Common myeloid progenitor, CD34-positive (primary cell): ENCODE data around the gene SYNE2.

ENCODE experiments used
- CTCF ChIA-PET: fragments of 350-600 bp; sonication (Branson Sonifier 250); formaldehyde crosslinking; loops from one replicate; lab custom pipeline; 2021; ENCODE audit warnings: antibody characterized with exemption; lab: Charles Lee
- POLR2A ChIA-PET: fragments of 350-600 bp; sonication (Branson Sonifier 250); formaldehyde crosslinking; loops from one replicate; lab custom pipeline; 2021; ENCODE audit warnings: antibody characterized with exemption; lab: Charles Lee
- DNase-seq, 3 donors: peaks; one replicate each; pipeline versions ENCODE4 v3.0.0 to v3.0.0-alpha.2; 2013
- H3K27ac ChIP-seq, 2 experiments: 1 replicate in 1 of 2; 2 replicates in 1 of 2; pipeline ENCODE4 v1.7.0; 2013; ENCODE audit warnings: inconsistent platforms in 2 of 2, low read length in 2 of 2, mild to moderate bottlenecking in 2 of 2, low read depth in 1 of 2, moderate library complexity in 1 of 2; ENCODE audit not compliant: severe bottlenecking in 2 of 2, insufficient read depth in 1 of 2, poor library complexity in 1 of 2
- H3K27me3 ChIP-seq, 5 experiments: replicated peaks in 2 of 5; 1 replicate in 3 of 5; 2 replicates in 2 of 5; pipeline versions ENCODE4 v1.6.1 to v1.7.0; 2013; ENCODE audit warnings: low read length in 4 of 5, mild to moderate bottlenecking in 2 of 5, moderate library complexity in 2 of 5, inconsistent platforms in 1 of 5; ENCODE audit not compliant: insufficient read depth in 5 of 5, control insufficient read depth in 4 of 5
- H3K36me3 ChIP-seq, 4 experiments: 1 replicate in 2 of 4; 2 replicates in 2 of 4; pipeline versions ENCODE4 v1.6.1 to v1.7.0; 2013; ENCODE audit warnings: low read length in 3 of 4, control low read depth in 1 of 4, mild to moderate bottlenecking in 1 of 4; ENCODE audit not compliant: control insufficient read depth in 4 of 4, insufficient read depth in 4 of 4
- H3K4me1 ChIP-seq, 4 experiments: 1 replicate in 3 of 4; 2 replicates in 1 of 4; pipeline versions ENCODE4 v1.6.1 to v1.7.1; 2013; ENCODE audit warnings: low read length in 3 of 4, mild to moderate bottlenecking in 3 of 4, control low read depth in 1 of 4, inconsistent platforms in 1 of 4, moderate library complexity in 1 of 4; ENCODE audit not compliant: control insufficient read depth in 4 of 4, insufficient read depth in 4 of 4; ENCODE audit errors: control extremely low read depth in 1 of 4
- H3K4me3 ChIP-seq, 7 experiments: 1 replicate in 4 of 7; 2 replicates in 3 of 7; pipeline versions ENCODE4 v1.5.1 to v1.7.0; 2013; ENCODE audit warnings: mild to moderate bottlenecking in 7 of 7, low read length in 6 of 7, moderate library complexity in 6 of 7, inconsistent platforms in 2 of 7, low read depth in 2 of 7, control low read depth in 1 of 7; ENCODE audit not compliant: insufficient read depth in 4 of 7, control insufficient read depth in 1 of 7; ENCODE audit errors: extremely low read depth in 1 of 7
- H3K9me3 ChIP-seq, 5 experiments: 1 replicate in 4 of 5; 2 replicates in 1 of 5; pipeline versions ENCODE4 v1.6.1 to v1.7.1; 2013; ENCODE audit warnings: low read length in 4 of 5, mild to moderate bottlenecking in 2 of 5, inconsistent platforms in 1 of 5, low read depth in 1 of 5, moderate library complexity in 1 of 5; ENCODE audit not compliant: control insufficient read depth in 4 of 5, insufficient read depth in 2 of 5; ENCODE audit errors: control extremely low read depth in 1 of 5
- WGBS: methylation state at CpG from one replicate; pipeline ENCODE4 v1.1.5; 2013; ENCODE audit not compliant: insufficient coverage; 5-methylcytosine and 5-hydroxymethylcytosine counted together

The SYNE2 gene

GRCh38 chr14:63874223-63874622 lies 21.4 kb downstream of the SYNE2 start:
- Histone ChIP-seq H3K36me3 (no peaks in the 10 kb centered on the region), H3K9me3 (no peaks in the 10 kb centered on the region), H3K4me3 (no peak overlapping the region), H3K4me1 (no peaks in the 10 kb centered on the region), H3K27me3 (peaks cover 0 to 11% (median 0%) of the 10 kb centered on the region in 5 experiments), H3K27ac (no peak overlapping the region)
- ChIA-PET CTCF (no interaction called here), POLR2A (no interaction called here)
- no peak for DNase-seq
- 93% methylated on average over 2 of the region's 3 CpGs for WGBS

GRCh38 chr14:63875311-63875710 lies 22.5 kb downstream of the SYNE2 start:
- no peak for DNase-seq
- Histone ChIP-seq H3K27ac (no peak overlapping the region), H3K4me1 (no peaks in the 10 kb centered on the region), H3K27me3 (peaks cover 0 to 13% (median 0%) of the 10 kb centered on the region in 5 experiments), H3K9me3 (no peaks in the 10 kb centered on the region), H3K4me3 (no peak overlapping the region), H3K36me3 (no peaks in the 10 kb centered on the region)
- no CpG with 5 or more reads among the region's 2 CpGs for WGBS
- ChIA-PET CTCF (no interaction called here), POLR2A (no interaction called here)

GRCh38 chr14:63877550-63877939 lies 24.7 kb downstream of the SYNE2 start:
- H3K27ac ChIP-seq, result no peak overlapping the region
- H3K4me1 ChIP-seq, result peaks cover 0 to 4% (median 1%) of the 10 kb centered on the region in 4 experiments
- ChIA-PET CTCF (no interaction called here), POLR2A (no interaction called here)
- no peak for DNase-seq
- 100% methylated on average over 2 of the region's 3 CpGs for WGBS
- H3K4me3 ChIP-seq, result no peak overlapping the region
- no peaks in the 10 kb centered on the region for H3K9me3 ChIP-seq
- peaks cover 0 to 15% (median 3%) of the 10 kb centered on the region in 5 experiments for H3K27me3 ChIP-seq
- no peaks in the 10 kb centered on the region for H3K36me3 ChIP-seq

GRCh38 chr14:63878052-63878451 lies 25.2 kb downstream of the SYNE2 start:
- WGBS, result no CpG with 5 or more reads among the region's 3 CpGs
- CTCF ChIA-PET, result no interaction called here
- peaks cover 0 to 18% (median 3%) of the 10 kb centered on the region in 5 experiments for H3K27me3 ChIP-seq

GRCh38 chr14:63878792-63879191 lies 26.0 kb downstream of the SYNE2 start:
- ChIA-PET CTCF (no interaction called here), POLR2A (no interaction called here)
- DNase-seq, result no peak
- Histone ChIP-seq H3K27ac (no peak overlapping the region), H3K9me3 (no peaks in the 10 kb centered on the region), H3K4me3 (no peak overlapping the region), H3K36me3 (no peaks in the 10 kb centered on the region), H3K27me3 (peaks cover 0 to 20% (median 3%) of the 10 kb centered on the region in 5 experiments), H3K4me1 (peaks cover 0 to 4% (median 1%) of the 10 kb centered on the region in 4 experiments)
- WGBS, result 100% methylated on average over 2 of the region's 4 CpGs

More at GRCh38 chr14:63878052-63878451, 25.2 kb downstream of the SYNE2 start:
- POLR2A ChIA-PET, result no interaction called here
- no peaks in the 10 kb centered on the region for H3K9me3 ChIP-seq
- H3K36me3 ChIP-seq, result no peaks in the 10 kb centered on the region
- no peak overlapping the region for H3K27ac ChIP-seq
- DNase-seq, result no peak
- peaks cover 0 to 4% (median 1%) of the 10 kb centered on the region in 4 experiments for H3K4me1 ChIP-seq
- no peak overlapping the region for H3K4me3 ChIP-seq

- Histone ChIP-seq H3K9me3 (no peaks in the 10 kb centered on the region), H3K27me3 (peaks cover 0 to 35% (median 6%) of the 10 kb centered on the region in 5 experiments), H3K4me3 (no peak overlapping the region), H3K4me1 (peaks cover 0 to 4% (median 1%) of the 10 kb centered on the region in 4 experiments), H3K36me3 (no peaks in the 10 kb centered on the region), H3K27ac (no peak overlapping the region)
- peak in 1 of 3 donors; percentile 20 for DNase-seq
- WGBS, result 10% methylated on average over 3 of the region's 5 CpGs
- POLR2A ChIA-PET, result no interaction called here
- CTCF ChIA-PET, result interaction anchor here (0.9 kb wide), 1 partner anchor 413 kb away, joined by 4 read pairs; no protein-coding TSS in a partner anchor
Measured at GRCh38 chr14:63881926-63882325, 29.1 kb downstream of the SYNE2 start.

- Histone ChIP-seq H3K36me3 (no peaks in the 10 kb centered on the region), H3K27ac (no peak overlapping the region), H3K4me1 (no peaks in the 10 kb centered on the region), H3K9me3 (no peaks in the 10 kb centered on the region), H3K4me3 (no peak overlapping the region), H3K27me3 (peaks cover 0 to 70% (median 27%) of the 10 kb centered on the region in 5 experiments)
- POLR2A ChIA-PET, result no interaction called here
- CTCF ChIA-PET, result interaction anchor here (0.9 kb wide), 1 partner anchor 42 kb away, joined by 3 read pairs; no protein-coding TSS in a partner anchor
- WGBS, result 100% methylated on average over 5 of the region's 7 CpGs
- DNase-seq, result no peak
Measured at GRCh38 chr14:63887899-63888298, 35.1 kb downstream of the SYNE2 start.
